Body of pancreas (tissue), 4 donors: ENCODE data around the gene RSPRY1. TPM values are rescaled to one million over a fixed set of nuclear protein-coding genes. Genes with fewer than 3 reads are reported as not detected.

Experiments
- ATAC-seq: fragments of 150-250 bp; one replicate; pipeline ENCODE4 v1.9.1; 2016
- DNase-seq, 4 donors: peaks; one replicate each; pipeline ENCODE4 v3.0.0-alpha.2; 2019
- H3K27ac ChIP-seq, 4 donors: fragments of 200-600 bp; sonication (generic); 1 replicate in 3 of 4; 2 replicates in 1 of 4; pipeline versions ENCODE4 v1.5.1 to v1.6.1; 2016 to 2019; ENCODE audit warnings: mild to moderate bottlenecking in 1 of 4, mixed read lengths in 1 of 4, moderate library complexity in 1 of 4
- H3K27me3 ChIP-seq, 2 donors: fragments of 200-600 bp; sonication (generic); one replicate each; pipeline ENCODE4 v1.6.0; 2016; ENCODE audit warnings: mild to moderate bottlenecking in 1 of 2
- H3K36me3 ChIP-seq, 2 donors: fragments of 200-600 bp; sonication (generic); replicated peaks in 1 of 2; 2 replicates each; pipeline ENCODE4 v1.5.1; 2016; ENCODE audit warnings: low read depth in 2 of 2; ENCODE audit not compliant: insufficient read depth in 1 of 2
- H3K4me1 ChIP-seq: fragments of 200-600 bp; sonication (generic); one replicate; pipeline ENCODE4 v1.6.0; 2016
- H3K4me3 ChIP-seq, 2 donors: fragments of 200-600 bp; sonication (generic); 1 replicate in 1 of 2; 2 replicates in 1 of 2; pipeline ENCODE4 v1.5.1; 2016 to 2019
- H3K9me3 ChIP-seq, 3 donors: fragments of 200-600 bp; sonication (generic); 1 replicate in 2 of 3; 2 replicates in 1 of 3; pipeline ENCODE4 v1.5.1; 2016
- POLR2A ChIP-seq, 3 donors: fragments of 450-650 bp; IDR thresholded peaks; one replicate each; pipeline ENCODE4 v1.6.1; 2016; ENCODE audit warnings: antibody characterized with exemption in 3 of 3, mild to moderate bottlenecking in 2 of 3
- WGBS, 2 donors: methylation state at CpG; one replicate each; pipeline ENCODE4 v1.1.5; 2017; 5-methylcytosine and 5-hydroxymethylcytosine counted together
- intact Hi-C: fragments of 100-400 bp; cut with DNase I; formaldehyde crosslinking; loops from one replicate; pipeline ENCODE4 v1.15.1; 2023
- total RNA-seq, 2 donors: library from RNA; depleted of rRNA; stranded (reverse); fragments of >200 nt; gene quantifications; one replicate each; pipeline ENCODE4 v1.1.0, GENCODE V29; 2016
- TF ChIP-seq, protein P1 (sequence below), 7 experiments: fragments of 450-650 bp in 4 of 7; fragments of 200-600 bp in 3 of 7; sonication (generic) in 3 of 7; IDR thresholded peaks; one replicate each; pipeline ENCODE4 v1.5.1; 2016 to 2019; ENCODE audit warnings: antibody characterized with exemption in 7 of 7

The RSPRY1 gene
- total RNA-seq, 2 donors from 2014 or later = 13.8 to 31.4 TPM

GRCh38 chr16:57256601-57257395 lies 70.7 kb downstream of the RSPRY1 start:
- Histone ChIP-seq H3K27me3 (no peaks in the 10 kb centered on the region), H3K36me3 (peaks cover 8 to 14% of the 10 kb centered on the region in 2 donors), H3K9me3 (no peaks in the 10 kb centered on the region), H3K4me3 (no peak overlapping the region), H3K4me1 (peaks cover 23% of the 10 kb centered on the region), H3K27ac (no peak overlapping the region)
- intact Hi-C loops = no loop called here
- no peak for TF ChIP-seq POLR2A (IDR thresholded peaks at IDR 0.05)
- TF ChIP-seq, protein P1, sequence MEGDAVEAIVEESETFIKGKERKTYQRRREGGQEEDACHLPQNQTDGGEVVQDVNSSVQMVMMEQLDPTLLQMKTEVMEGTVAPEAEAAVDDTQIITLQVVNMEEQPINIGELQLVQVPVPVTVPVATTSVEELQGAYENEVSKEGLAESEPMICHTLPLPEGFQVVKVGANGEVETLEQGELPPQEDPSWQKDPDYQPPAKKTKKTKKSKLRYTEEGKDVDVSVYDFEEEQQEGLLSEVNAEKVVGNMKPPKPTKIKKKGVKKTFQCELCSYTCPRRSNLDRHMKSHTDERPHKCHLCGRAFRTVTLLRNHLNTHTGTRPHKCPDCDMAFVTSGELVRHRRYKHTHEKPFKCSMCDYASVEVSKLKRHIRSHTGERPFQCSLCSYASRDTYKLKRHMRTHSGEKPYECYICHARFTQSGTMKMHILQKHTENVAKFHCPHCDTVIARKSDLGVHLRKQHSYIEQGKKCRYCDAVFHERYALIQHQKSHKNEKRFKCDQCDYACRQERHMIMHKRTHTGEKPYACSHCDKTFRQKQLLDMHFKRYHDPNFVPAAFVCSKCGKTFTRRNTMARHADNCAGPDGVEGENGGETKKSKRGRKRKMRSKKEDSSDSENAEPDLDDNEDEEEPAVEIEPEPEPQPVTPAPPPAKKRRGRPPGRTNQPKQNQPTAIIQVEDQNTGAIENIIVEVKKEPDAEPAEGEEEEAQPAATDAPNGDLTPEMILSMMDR (IDR thresholded peaks at IDR 0.05) = no peak
- WGBS, 2 donors = 87 to 90% methylated on average over 13 to 16 of the region's 16 CpGs
- peak in 1 of 4 donors; percentile 9 for DNase-seq
- ATAC-seq = no peak

GRCh38 chr16:57257455-57258070 lies 71.4 kb downstream of the RSPRY1 start:
- WGBS, 2 donors = 81 to 85% methylated on average over 11 to 13 of the region's 13 CpGs
- Histone ChIP-seq H3K4me1 (peaks cover 18% of the 10 kb centered on the region), H3K27me3 (no peaks in the 10 kb centered on the region), H3K27ac (no peak overlapping the region), H3K9me3 (no peaks in the 10 kb centered on the region), H3K4me3 (no peak overlapping the region), H3K36me3 (peaks cover 5 to 14% of the 10 kb centered on the region in 2 donors)
- intact Hi-C loops = no loop called here
- no peak for TF ChIP-seq POLR2A (IDR thresholded peaks at IDR 0.05)
- TF ChIP-seq, protein P1 (IDR thresholded peaks at IDR 0.05) = no peak
- peak in 1 of 4 donors; percentile 8 for DNase-seq
- ATAC-seq = no peak

DNA sequence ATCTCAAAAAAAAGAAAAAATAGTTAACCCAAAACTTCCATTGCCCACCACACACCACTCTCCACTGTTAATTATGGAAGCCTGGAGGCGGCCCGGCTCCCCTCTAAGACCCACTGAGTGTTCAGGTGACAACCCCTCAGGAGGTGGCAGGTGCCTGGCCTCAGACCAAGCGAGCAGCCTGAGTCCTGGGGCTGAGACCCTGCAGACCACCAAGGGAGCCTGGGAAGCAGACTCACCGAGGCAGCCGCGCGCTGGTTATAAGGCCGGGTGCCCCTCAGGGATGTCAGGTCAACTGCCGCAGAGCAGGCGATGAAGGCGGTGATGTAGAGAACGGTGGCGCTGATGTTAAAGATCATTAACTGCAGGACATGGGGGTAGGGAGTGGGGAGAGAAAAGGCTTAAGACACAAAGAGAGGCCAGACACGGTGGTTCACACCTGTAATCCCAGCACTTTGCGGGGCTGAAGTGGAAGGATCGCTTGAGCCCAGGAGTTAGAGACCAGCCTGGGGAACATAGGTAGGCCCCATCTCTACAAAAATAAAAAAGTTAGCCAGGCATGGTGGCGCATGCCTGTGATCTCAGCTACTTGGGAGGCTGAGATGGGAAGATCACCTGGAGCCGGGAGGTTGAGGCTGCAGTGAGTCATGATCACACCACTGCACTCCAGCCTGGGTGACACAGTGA lies 72.2 kb downstream of the RSPRY1 start:
- Histone ChIP-seq H3K36me3 (peaks cover 4 to 12% of the 10 kb centered on the region in 2 donors), H3K4me1 (peaks cover 19% of the 10 kb centered on the region), H3K4me3 (no peak overlapping the region), H3K9me3 (no peaks in the 10 kb centered on the region), H3K27me3 (no peaks in the 10 kb centered on the region), H3K27ac (no peak overlapping the region)
- no peak for TF ChIP-seq POLR2A (IDR thresholded peaks at IDR 0.05)
- TF ChIP-seq, protein P1 (IDR thresholded peaks at IDR 0.05) = no peak
- intact Hi-C loops = no loop called here
- no peak for ATAC-seq
- peak in 2 of 4 donors; percentile 10 for DNase-seq
- 94 to 98% methylated on average over 18 of the region's 18 CpGs for WGBS, 2 donors

GRCh38 chr16:57258910-57259475 lies 72.9 kb downstream of the RSPRY1 start:
- ATAC-seq (no peak), DNase-seq (peak in 1 of 4 donors; percentile 8)
- no peaks in the 10 kb centered on the region for H3K27me3 ChIP-seq
- intact Hi-C loops = no loop called here
- 33 to 53% methylated on average over 1 of the region's 1 CpG for WGBS, 2 donors
- peaks cover 4 to 12% of the 10 kb centered on the region in 2 donors for H3K36me3 ChIP-seq
- H3K4me3 ChIP-seq = no peak overlapping the region
- TF ChIP-seq, protein P1 (IDR thresholded peaks at IDR 0.05) = no peak
- no peak for TF ChIP-seq POLR2A (IDR thresholded peaks at IDR 0.05)
- peaks cover 19% of the 10 kb centered on the region for H3K4me1 ChIP-seq
- H3K9me3 ChIP-seq = no peaks in the 10 kb centered on the region
- H3K27ac ChIP-seq = no peak overlapping the region
